Measurements from ENCODE around the gene CNBD2. TPM values are rescaled to one million over a fixed set of nuclear protein-coding genes. Genes with fewer than 3 reads are reported as not detected.
A peak's percentile ranks its signal among the peaks of the same experiment; 100 is the strongest.
"Not testable (repeated sequence)": the region's sequence is repeated elsewhere in the genome, so short reads cannot be mapped to it uniquely, and the experiment has no call there.

The CNBD2 gene
- total RNA-seq, 1 donor from 2014 or later = 3.1 TPM

GRCh38 chr20:35985806-35986205 lies 17.4 kb downstream of the CNBD2 start:
- intact Hi-C loops (cut with micrococcal nuclease) = no loop called here
- Mint-ChIP-seq H3K27ac (no peak overlapping the region), H3K27me3 (peaks cover 18% of the 10 kb centered on the region), H3K9me3 (no peaks in the 10 kb centered on the region), H3K36me3 (ENCODE audit: low read depth) (no peaks in the 10 kb centered on the region), H3K4me3 (no peak overlapping the region), H3K4me1 (no peaks in the 10 kb centered on the region)
- no peak for DNase-seq

- Mint-ChIP-seq H3K36me3 (ENCODE audit: low read depth) (no peaks in the 10 kb centered on the region), H3K4me1 (peaks cover 2% of the 10 kb centered on the region), H3K4me3 (no peak overlapping the region), H3K27me3 (peaks cover 23% of the 10 kb centered on the region), H3K27ac (no peak overlapping the region), H3K9me3 (no peaks in the 10 kb centered on the region)
- intact Hi-C loops (cut with micrococcal nuclease) = no loop called here
- DNase-seq = no peak
Measured at GRCh38 chr20:35988910-35989463, 20.6 kb downstream of the CNBD2 start.

- intact Hi-C loops (cut with micrococcal nuclease) = no loop called here
- DNase-seq = no peak
- no peaks in the 10 kb centered on the region for H3K36me3 Mint-ChIP-seq (ENCODE audit: low read depth)
Measured at GRCh38 chr20:35991142-35991771, 22.9 kb downstream of the CNBD2 start.

GRCh38 chr20:35992713-35993335 lies 24.4 kb downstream of the CNBD2 start:
- H3K9me3 Mint-ChIP-seq = no peaks in the 10 kb centered on the region
- peaks cover 20% of the 10 kb centered on the region for H3K27me3 Mint-ChIP-seq
- H3K4me1 Mint-ChIP-seq = peaks cover 2% of the 10 kb centered on the region
- no peaks in the 10 kb centered on the region for H3K36me3 Mint-ChIP-seq (ENCODE audit: low read depth)
- peak; percentile 86 for DNase-seq
- intact Hi-C loops (cut with micrococcal nuclease) = no loop called here
- H3K4me3 Mint-ChIP-seq = no peak overlapping the region
- no peak overlapping the region for H3K27ac Mint-ChIP-seq

More at GRCh38 chr20:35991142-35991771, 22.9 kb downstream of the CNBD2 start:
- Mint-ChIP-seq H3K4me3 (no peak overlapping the region), H3K27me3 (peaks cover 23% of the 10 kb centered on the region), H3K27ac (no peak overlapping the region), H3K4me1 (peaks cover 2% of the 10 kb centered on the region), H3K9me3 (no peaks in the 10 kb centered on the region)

GRCh38 chr20:35994994-35995453 lies 26.6 kb downstream of the CNBD2 start:
- peak; percentile 90 for DNase-seq
- intact Hi-C loops (cut with micrococcal nuclease) = loop anchor here (1.0 kb wide), 3 partner anchors 143 to 444 kb away; no protein-coding TSS in a partner anchor
- Mint-ChIP-seq H3K4me1 (peaks cover 2% of the 10 kb centered on the region), H3K27ac (no peak overlapping the region), H3K36me3 (ENCODE audit: low read depth) (no peaks in the 10 kb centered on the region), H3K27me3 (peaks cover 13% of the 10 kb centered on the region), H3K4me3 (no peak overlapping the region), H3K9me3 (no peaks in the 10 kb centered on the region)

- intact Hi-C loops (cut with micrococcal nuclease); DNase-seq; H3K4me1 Mint-ChIP-seq; H3K27ac Mint-ChIP-seq; H3K27me3 Mint-ChIP-seq; H3K36me3 Mint-ChIP-seq (ENCODE audit: low read depth); H3K4me3 Mint-ChIP-seq; H3K9me3 Mint-ChIP-seq: not testable (repeated sequence)
Measured at GRCh38 chr20:35996492-35996891, 28.1 kb downstream of the CNBD2 start.

GRCh38 chr20:36001331-36001730 lies 32.9 kb downstream of the CNBD2 start:
- H3K4me3 Mint-ChIP-seq; DNase-seq; H3K36me3 Mint-ChIP-seq (ENCODE audit: low read depth); intact Hi-C loops (cut with micrococcal nuclease); H3K27ac Mint-ChIP-seq; H3K27me3 Mint-ChIP-seq; H3K4me1 Mint-ChIP-seq: not testable (repeated sequence)
- H3K9me3 Mint-ChIP-seq = peaks cover 12% of the 10 kb centered on the region

- H3K27me3 Mint-ChIP-seq = peaks cover 4% of the 10 kb centered on the region
- H3K27ac Mint-ChIP-seq = no peak overlapping the region
- H3K9me3 Mint-ChIP-seq = peaks cover 12% of the 10 kb centered on the region
- no peak overlapping the region for H3K4me3 Mint-ChIP-seq
- no peaks in the 10 kb centered on the region for H3K36me3 Mint-ChIP-seq (ENCODE audit: low read depth)
- H3K4me1 Mint-ChIP-seq = no peaks in the 10 kb centered on the region
- DNase-seq = no peak
- intact Hi-C loops (cut with micrococcal nuclease) = no loop called here
Measured at GRCh38 chr20:36002855-36003254, 34.5 kb downstream of the CNBD2 start.

- intact Hi-C loops (cut with micrococcal nuclease) = no loop called here
- Mint-ChIP-seq H3K27me3 (peaks cover 2% of the 10 kb centered on the region), H3K36me3 (ENCODE audit: low read depth) (no peaks in the 10 kb centered on the region), H3K9me3 (peaks cover 12% of the 10 kb centered on the region), H3K4me3 (no peak overlapping the region), H3K27ac (no peak overlapping the region), H3K4me1 (no peaks in the 10 kb centered on the region)
- no peak for DNase-seq
Measured at GRCh38 chr20:36004045-36004444, 35.7 kb downstream of the CNBD2 start.

GRCh38 chr20:36008461-36009035 lies 40.2 kb downstream of the CNBD2 start:
- Mint-ChIP-seq H3K9me3 (peaks cover 4% of the 10 kb centered on the region), H3K27ac (no peak overlapping the region)
- intact Hi-C loops (cut with micrococcal nuclease) = no loop called here

GRCh38 chr20:36010076-36010475 lies 41.7 kb downstream of the CNBD2 start:
- H3K4me1 Mint-ChIP-seq = no peaks in the 10 kb centered on the region
- no peak overlapping the region for H3K27ac Mint-ChIP-seq
- H3K27me3 Mint-ChIP-seq = peaks cover 2% of the 10 kb centered on the region
- no peak overlapping the region for H3K4me3 Mint-ChIP-seq
- DNase-seq = no peak
- intact Hi-C loops (cut with micrococcal nuclease) = no loop called here
- H3K36me3 Mint-ChIP-seq (ENCODE audit: low read depth) = no peaks in the 10 kb centered on the region
- no peaks in the 10 kb centered on the region for H3K9me3 Mint-ChIP-seq

More at GRCh38 chr20:36008461-36009035, 40.2 kb downstream of the CNBD2 start:
- H3K4me1 Mint-ChIP-seq = no peaks in the 10 kb centered on the region
- peaks cover 2% of the 10 kb centered on the region for H3K27me3 Mint-ChIP-seq
- no peak for DNase-seq
- no peaks in the 10 kb centered on the region for H3K36me3 Mint-ChIP-seq (ENCODE audit: low read depth)
- H3K4me3 Mint-ChIP-seq = no peak overlapping the region

GRCh38 chr20:36010825-36011224 lies 42.4 kb downstream of the CNBD2 start:
- H3K4me3 Mint-ChIP-seq = no peak overlapping the region
- no peak overlapping the region for H3K27ac Mint-ChIP-seq
- no peaks in the 10 kb centered on the region for H3K36me3 Mint-ChIP-seq (ENCODE audit: low read depth)
- H3K9me3 Mint-ChIP-seq = no peaks in the 10 kb centered on the region
- peaks cover 2% of the 10 kb centered on the region for H3K27me3 Mint-ChIP-seq
- no peaks in the 10 kb centered on the region for H3K4me1 Mint-ChIP-seq
- intact Hi-C loops (cut with micrococcal nuclease) = no loop called here
- DNase-seq = no peak

GRCh38 chr20:36015806-36016403 lies 47.5 kb downstream of the CNBD2 start:
- H3K27me3 Mint-ChIP-seq = peaks cover 3% of the 10 kb centered on the region
- no peak overlapping the region for H3K4me3 Mint-ChIP-seq
- H3K27ac Mint-ChIP-seq = no peak overlapping the region
- H3K9me3 Mint-ChIP-seq = no peaks in the 10 kb centered on the region
- no peak for DNase-seq
- H3K36me3 Mint-ChIP-seq (ENCODE audit: low read depth) = no peaks in the 10 kb centered on the region
- intact Hi-C loops (cut with micrococcal nuclease) = no loop called here
- no peaks in the 10 kb centered on the region for H3K4me1 Mint-ChIP-seq

All from activated CD4-positive, alpha-beta T cell treated with anti-CD3 and anti-CD28 coated beads, Interleukin-2, amount 10 ng/mL, durations not matched to agents 24 days and 14 days (primary cell).